HS-27A (cell line): ENCODE results near the gene TMEM229A.
"Not testable (repeated sequence)": the region's sequence is repeated elsewhere in the genome, so short reads cannot be mapped to it uniquely, and the experiment has no call there.

Source experiments
- DNase-seq: peaks from one replicate; pipeline ENCODE4 v3.0.0-alpha.2; 2012; ENCODE audit warnings: low read depth, missing footprints

Gene TMEM229A

GRCh38 chr7:124031919-124032318 is 948 bp downstream of the TMEM229A start:
- DNase-seq, result no peak

- DNase-seq, result no peak
These were observed 1.5 kb downstream of the TMEM229A start for GRCh38 chr7:124031406-124031805.

- DNase-seq, result no peak
These were observed 1.9 kb downstream of the TMEM229A start for GRCh38 chr7:124030964-124031363.

GRCh38 chr7:124029396-124030188 is 3.3 kb downstream of the TMEM229A start:
- DNase-seq, result no peak

GRCh38 chr7:124027236-124027635 is 5.6 kb downstream of the TMEM229A start:
- DNase-seq, result no peak

- DNase-seq, result not testable (repeated sequence)
These were observed 8.5 kb downstream of the TMEM229A start for GRCh38 chr7:124024329-124024728.

- DNase-seq, result no peak
These were observed 10.3 kb downstream of the TMEM229A start for GRCh38 chr7:124022551-124022950.

- DNase-seq, result no peak
These were observed 12.8 kb downstream of the TMEM229A start for GRCh38 chr7:124020060-124020459.

GRCh38 chr7:124013306-124013705 is 19.6 kb downstream of the TMEM229A start:
- no peak for DNase-seq

GRCh38 chr7:124012864-124013263 is 20.0 kb downstream of the TMEM229A start:
- no peak for DNase-seq

GRCh38 chr7:124009321-124009720 is 23.5 kb downstream of the TMEM229A start:
- no peak for DNase-seq

GRCh38 chr7:124008296-124008695 is 24.6 kb downstream of the TMEM229A start:
- not testable (repeated sequence) for DNase-seq

- DNase-seq, result no peak
These were observed 33.2 kb downstream of the TMEM229A start for GRCh38 chr7:123999703-124000102.

- DNase-seq, result no peak
These were observed 33.9 kb downstream of the TMEM229A start for GRCh38 chr7:123998921-123999320.

- no peak for DNase-seq
These were observed 36.6 kb downstream of the TMEM229A start for GRCh38 chr7:123996327-123996625.

- no peak for DNase-seq
These were observed 37.1 kb downstream of the TMEM229A start for GRCh38 chr7:123995617-123996326.

GRCh38 chr7:123994449-123994848 is 38.4 kb downstream of the TMEM229A start:
- DNase-seq, result no peak

GRCh38 chr7:123993996-123994395 is 38.9 kb downstream of the TMEM229A start:
- no peak for DNase-seq

GRCh38 chr7:123992913-123993518 is 39.9 kb downstream of the TMEM229A start:
- no peak for DNase-seq

- no peak for DNase-seq
These were observed 45.4 kb downstream of the TMEM229A start for GRCh38 chr7:123987445-123987844.
